ENCODE data around the gene POLR2L.

DNA sequence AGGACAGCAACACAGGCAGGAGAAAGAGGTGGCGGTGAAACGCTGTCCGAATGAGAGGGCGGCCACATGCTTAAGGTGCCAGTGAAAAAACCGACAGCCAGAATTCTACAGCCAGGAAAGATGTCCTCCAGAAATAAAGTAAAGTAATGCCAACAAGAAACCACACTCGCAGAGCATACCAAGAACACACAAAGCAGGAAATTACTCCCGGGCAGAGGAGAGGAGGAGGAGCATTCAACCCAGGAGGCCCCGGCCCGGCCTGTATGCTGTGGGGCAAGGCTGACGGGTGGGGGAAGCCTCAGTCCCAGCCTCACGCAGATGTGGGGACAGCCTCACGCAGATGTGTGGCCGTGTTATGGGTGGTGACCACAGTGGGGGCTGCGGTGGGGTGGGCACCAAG, 40.3 kb upstream of the POLR2L start:
- TF ChIP-seq, protein P1, sequence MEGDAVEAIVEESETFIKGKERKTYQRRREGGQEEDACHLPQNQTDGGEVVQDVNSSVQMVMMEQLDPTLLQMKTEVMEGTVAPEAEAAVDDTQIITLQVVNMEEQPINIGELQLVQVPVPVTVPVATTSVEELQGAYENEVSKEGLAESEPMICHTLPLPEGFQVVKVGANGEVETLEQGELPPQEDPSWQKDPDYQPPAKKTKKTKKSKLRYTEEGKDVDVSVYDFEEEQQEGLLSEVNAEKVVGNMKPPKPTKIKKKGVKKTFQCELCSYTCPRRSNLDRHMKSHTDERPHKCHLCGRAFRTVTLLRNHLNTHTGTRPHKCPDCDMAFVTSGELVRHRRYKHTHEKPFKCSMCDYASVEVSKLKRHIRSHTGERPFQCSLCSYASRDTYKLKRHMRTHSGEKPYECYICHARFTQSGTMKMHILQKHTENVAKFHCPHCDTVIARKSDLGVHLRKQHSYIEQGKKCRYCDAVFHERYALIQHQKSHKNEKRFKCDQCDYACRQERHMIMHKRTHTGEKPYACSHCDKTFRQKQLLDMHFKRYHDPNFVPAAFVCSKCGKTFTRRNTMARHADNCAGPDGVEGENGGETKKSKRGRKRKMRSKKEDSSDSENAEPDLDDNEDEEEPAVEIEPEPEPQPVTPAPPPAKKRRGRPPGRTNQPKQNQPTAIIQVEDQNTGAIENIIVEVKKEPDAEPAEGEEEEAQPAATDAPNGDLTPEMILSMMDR (IDR thresholded peaks at IDR 0.05 in 8 of 11, conservative IDR thresholded peaks at IDR 0.05 in 3 of 11): no peak
- TF ChIP-seq POLR2A (IDR thresholded peaks at IDR 0.05) (no peak), POLR2AphosphoS5 (IDR thresholded peaks at IDR 0.05) (no peak)

All from spleen (tissue), 7 donors.